ENCODE results near the gene PLXNB1.
"Not testable (repeated sequence)": the region's sequence is repeated elsewhere in the genome, so short reads cannot be mapped to it uniquely, and the experiment has no call there.

The PLXNB1 gene

DNA sequence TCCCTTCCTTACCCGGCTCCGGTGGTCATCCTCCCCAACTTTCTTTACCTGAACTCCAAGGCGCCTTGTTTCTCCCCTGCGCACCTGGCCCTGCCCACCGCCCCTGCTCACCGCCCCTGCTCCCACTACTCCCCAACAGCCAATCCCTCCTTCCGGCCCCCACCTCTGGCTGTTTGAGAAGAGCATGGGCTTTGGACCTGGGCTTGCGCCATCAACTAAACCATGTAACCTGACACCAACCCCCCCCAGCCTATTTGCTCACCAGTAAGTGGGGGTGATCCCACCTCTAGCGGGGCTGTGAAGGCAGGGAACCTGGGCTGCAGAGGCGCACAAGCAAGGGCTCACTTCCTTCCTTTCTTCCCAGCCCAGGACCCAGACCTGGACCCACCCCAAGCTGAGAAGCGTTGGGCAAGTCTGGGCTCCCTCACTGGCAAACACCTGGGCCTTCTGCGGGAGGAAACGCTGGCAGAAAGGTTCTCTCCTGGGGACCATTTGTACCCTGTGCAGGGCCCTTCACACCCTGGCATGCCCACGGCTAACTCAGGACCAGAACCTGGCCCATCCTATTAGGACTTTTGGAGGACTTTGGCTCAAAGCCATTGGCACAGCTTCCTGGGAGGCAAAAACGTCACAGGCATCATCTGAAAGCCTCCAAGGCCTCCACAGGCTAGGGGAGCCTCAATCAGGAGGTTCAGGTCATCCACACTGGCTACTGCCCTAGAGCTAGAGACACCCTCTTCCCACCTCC is at the start of gene PLXNB1:
TSS of gene PLXNB1 (minus strand) at position 127 of the 748 bp plus-strand sequence. CDS start 5,475 bp downstream, outside the sequence.
- no peak within 1 kb of the TSS for H3K27ac ChIP-seq
- no peak for TF ChIP-seq EZH2 (IDR thresholded peaks at IDR 0.05)
- 0 out of 2 replicates have a peak, but pooled peaks have one; percentile 29 for TF ChIP-seq POLR2AphosphoS5 (IDR thresholded peaks at IDR 0.05; ENCODE audit: borderline replicate concordance, low read depth, low read length)
- no peak for TF ChIP-seq FOXP2 (optimal IDR thresholded peaks at IDR 0.05; ENCODE audit: control extremely low read depth, extremely low read length, insufficient read depth)
- no peaks in the 10 kb centered on the region for H3K9me3 ChIP-seq (ENCODE audit: low read depth, low read length)
- no peaks in the 10 kb centered on the region; the same call in 1 of the 2 replicates for H3K36me3 ChIP-seq (ENCODE audit: insufficient read depth, low read length)
- no peak for DNase-seq (ENCODE audit: low read depth, low spot score)
- peak within 1 kb of the TSS; percentile 74 for H3K4me3 ChIP-seq
- peak within 1 kb of the TSS; percentile 69 for H3K9ac ChIP-seq (ENCODE audit: insufficient read length)

DNA sequence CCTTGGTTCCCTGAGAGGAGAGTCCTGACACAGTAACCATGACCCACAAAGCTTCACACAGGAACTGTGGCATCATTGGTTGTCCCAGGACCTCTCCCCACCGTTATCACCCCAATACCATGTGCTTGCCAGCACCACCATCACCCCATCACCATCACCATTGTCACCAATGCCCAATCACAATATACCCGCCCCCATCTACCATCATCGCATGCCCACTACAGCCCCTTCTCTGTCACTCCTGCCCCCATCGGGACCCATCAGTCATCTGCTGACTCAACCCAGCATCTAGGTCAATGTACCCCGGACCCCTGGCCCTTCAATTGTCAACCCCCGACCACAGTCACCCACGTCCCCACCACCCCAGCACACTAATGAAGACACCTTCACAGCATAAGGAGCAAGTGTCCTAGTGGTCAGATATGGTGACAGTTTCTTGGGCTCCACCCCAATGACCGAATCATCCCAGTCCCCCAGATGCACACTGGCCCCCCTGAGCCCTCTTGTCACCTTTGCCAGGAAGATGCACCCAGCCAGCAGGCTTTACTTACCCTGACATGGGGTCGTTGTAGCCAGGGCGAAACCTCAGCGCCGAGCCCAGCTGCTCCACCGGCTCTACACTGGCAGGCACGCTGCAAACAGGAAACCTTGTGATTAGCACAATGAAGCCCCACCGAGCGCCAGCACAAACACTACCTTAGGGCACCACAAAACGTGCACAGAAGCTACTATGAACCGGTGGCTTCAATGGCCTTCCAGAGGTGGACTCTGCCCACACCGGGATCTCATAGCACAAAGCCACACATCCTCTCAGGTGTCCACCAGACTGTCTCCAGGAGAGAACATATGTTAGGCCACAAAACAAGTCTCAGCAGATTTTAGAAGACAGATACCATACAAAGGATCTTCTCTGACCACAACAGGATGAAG is 49.0 kb upstream of the PLXNB1 start:
- H3K27ac ChIP-seq = no peak overlapping the region
- no peak for DNase-seq (ENCODE audit: low read depth, low spot score)
- TF ChIP-seq EZH2 (IDR thresholded peaks at IDR 0.05) = no peak
- no peak for TF ChIP-seq FOXP2 (optimal IDR thresholded peaks at IDR 0.05; ENCODE audit: control extremely low read depth, extremely low read length, insufficient read depth)
- TF ChIP-seq POLR2AphosphoS5 (IDR thresholded peaks at IDR 0.05; ENCODE audit: borderline replicate concordance, low read depth, low read length) = no peak
- no peak overlapping the region for H3K4me3 ChIP-seq
- no peak overlapping the region for H3K9ac ChIP-seq (ENCODE audit: insufficient read length)
- H3K9me3 ChIP-seq (ENCODE audit: low read depth, low read length) = no peaks in the 10 kb centered on the region
- H3K36me3 ChIP-seq (ENCODE audit: insufficient read depth, low read length) = no peaks in the 10 kb centered on the region

- DNase-seq (ENCODE audit: low read depth, low spot score) = no peak
These were observed 48.2 kb upstream of the PLXNB1 start for GRCh38 chr3:48477959-48478520.

GRCh38 chr3:48476426-48477053 is 46.7 kb upstream of the PLXNB1 start:
- DNase-seq (ENCODE audit: low read depth, low spot score) = no peak
- Histone ChIP-seq H3K36me3 (ENCODE audit: insufficient read depth, low read length) (no peaks in the 10 kb centered on the region), H3K9ac (ENCODE audit: insufficient read length) (no peak overlapping the region), H3K9me3 (ENCODE audit: low read depth, low read length) (no peaks in the 10 kb centered on the region), H3K27ac (no peak overlapping the region), H3K4me3 (no peak overlapping the region)
- no peak for TF ChIP-seq POLR2AphosphoS5 (IDR thresholded peaks at IDR 0.05; ENCODE audit: borderline replicate concordance, low read depth, low read length)
- TF ChIP-seq FOXP2 (optimal IDR thresholded peaks at IDR 0.05; ENCODE audit: control extremely low read depth, extremely low read length, insufficient read depth) = no peak
- TF ChIP-seq EZH2 (IDR thresholded peaks at IDR 0.05) = no peak

More at GRCh38 chr3:48477959-48478520, 48.2 kb upstream of the PLXNB1 start:
- Histone ChIP-seq H3K4me3 (no peak overlapping the region), H3K9ac (ENCODE audit: insufficient read length) (no peak overlapping the region), H3K27ac (no peak overlapping the region), H3K36me3 (ENCODE audit: insufficient read depth, low read length) (no peaks in the 10 kb centered on the region), H3K9me3 (ENCODE audit: low read depth, low read length) (no peaks in the 10 kb centered on the region)
- TF ChIP-seq FOXP2 (optimal IDR thresholded peaks at IDR 0.05; ENCODE audit: control extremely low read depth, extremely low read length, insufficient read depth) (no peak), POLR2AphosphoS5 (IDR thresholded peaks at IDR 0.05; ENCODE audit: borderline replicate concordance, low read depth, low read length) (no peak), EZH2 (IDR thresholded peaks at IDR 0.05) (no peak)

DNA sequence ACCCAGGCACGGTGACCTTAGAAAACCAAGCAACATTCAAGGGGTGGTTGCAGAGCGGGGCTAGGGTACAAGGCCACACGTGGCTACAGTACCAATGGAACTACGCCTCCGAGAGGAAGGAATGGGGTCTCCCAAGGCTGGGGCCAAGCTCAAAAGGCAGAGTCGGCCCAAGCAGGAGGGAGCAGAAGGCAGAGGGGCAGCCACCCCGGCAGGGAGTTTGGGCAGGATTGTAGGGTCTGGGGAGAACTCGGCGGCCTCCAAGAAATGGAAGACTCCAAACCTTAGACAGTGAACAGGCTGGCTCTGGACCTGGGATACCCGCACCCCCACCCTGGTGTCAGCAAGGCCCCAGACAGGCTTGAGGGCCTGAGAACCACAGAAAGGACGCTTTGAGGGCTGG is 45.3 kb upstream of the PLXNB1 start:
- TF ChIP-seq EZH2 (IDR thresholded peaks at IDR 0.05) = no peak
- TF ChIP-seq POLR2AphosphoS5 (IDR thresholded peaks at IDR 0.05; ENCODE audit: borderline replicate concordance, low read depth, low read length) = no peak
- TF ChIP-seq FOXP2 (optimal IDR thresholded peaks at IDR 0.05; ENCODE audit: control extremely low read depth, extremely low read length, insufficient read depth) = no peak
- H3K36me3 ChIP-seq (ENCODE audit: insufficient read depth, low read length) = no peaks in the 10 kb centered on the region
- DNase-seq (ENCODE audit: low read depth, low spot score) = no peak
- no peaks in the 10 kb centered on the region for H3K9me3 ChIP-seq (ENCODE audit: low read depth, low read length)
- no peak overlapping the region for H3K27ac ChIP-seq
- no peak overlapping the region for H3K9ac ChIP-seq (ENCODE audit: insufficient read length)
- H3K4me3 ChIP-seq = no peak overlapping the region

DNA sequence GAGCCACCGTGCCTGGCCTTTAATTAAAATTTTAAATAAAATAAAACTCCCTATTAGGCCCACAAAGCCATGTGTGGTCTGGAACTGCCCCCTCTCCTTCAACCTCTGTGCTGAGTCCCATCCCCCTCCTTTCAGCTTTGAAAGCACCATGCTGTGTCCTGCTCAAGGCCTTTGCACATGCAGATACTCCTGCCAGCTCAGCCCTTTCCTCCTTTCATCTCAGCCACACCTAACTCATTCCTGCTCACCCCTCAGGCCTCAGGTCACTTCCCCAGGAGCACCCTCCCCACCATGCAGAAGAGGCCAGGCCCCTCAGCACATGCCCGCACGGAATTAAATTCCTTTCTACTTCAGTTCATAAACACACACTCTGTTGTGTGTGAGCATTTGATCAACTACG is 44.7 kb upstream of the PLXNB1 start:
- no peak for TF ChIP-seq FOXP2 (optimal IDR thresholded peaks at IDR 0.05; ENCODE audit: control extremely low read depth, extremely low read length, insufficient read depth)
- no peak for TF ChIP-seq EZH2 (IDR thresholded peaks at IDR 0.05)
- no peak for TF ChIP-seq POLR2AphosphoS5 (IDR thresholded peaks at IDR 0.05; ENCODE audit: borderline replicate concordance, low read depth, low read length)
- Histone ChIP-seq H3K27ac (no peak overlapping the region), H3K9ac (ENCODE audit: insufficient read length) (no peak overlapping the region), H3K36me3 (ENCODE audit: insufficient read depth, low read length) (no peaks in the 10 kb centered on the region), H3K9me3 (ENCODE audit: low read depth, low read length) (no peaks in the 10 kb centered on the region), H3K4me3 (no peak overlapping the region)
- no peak for DNase-seq (ENCODE audit: low read depth, low spot score)

DNA sequence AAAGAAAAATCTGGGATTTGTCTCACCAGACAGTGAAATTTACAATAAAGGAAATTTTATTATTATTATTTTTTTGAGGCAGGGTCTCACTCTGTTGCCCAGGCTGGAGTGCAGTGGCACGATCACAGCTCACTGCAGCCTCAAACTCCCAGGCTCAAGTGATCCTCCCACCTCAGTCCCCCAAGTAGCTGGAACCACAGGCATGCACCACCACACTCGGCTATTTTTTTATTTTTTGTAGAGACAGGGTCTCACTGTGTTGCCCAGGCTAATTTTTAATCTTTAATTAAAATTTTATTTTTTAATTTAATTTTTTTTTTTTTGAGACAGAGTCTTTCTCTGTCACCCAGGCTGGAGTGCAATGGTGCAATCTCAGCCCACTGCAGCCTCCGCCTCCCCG is 44.1 kb upstream of the PLXNB1 start:
- not testable (repeated sequence) for H3K27ac ChIP-seq; H3K9me3 ChIP-seq (ENCODE audit: low read depth, low read length); DNase-seq (ENCODE audit: low read depth, low spot score); H3K36me3 ChIP-seq (ENCODE audit: insufficient read depth, low read length); H3K9ac ChIP-seq (ENCODE audit: insufficient read length); H3K4me3 ChIP-seq

- Histone ChIP-seq H3K36me3 (ENCODE audit: insufficient read depth, low read length) (no peaks in the 10 kb centered on the region), H3K9me3 (ENCODE audit: low read depth, low read length) (no peaks in the 10 kb centered on the region), H3K27ac (peak overlapping the region; percentile 10; the same call in 1 of the 2 replicates), H3K9ac (ENCODE audit: insufficient read length) (no peak overlapping the region), H3K4me3 (no peak overlapping the region)
- no peak for TF ChIP-seq FOXP2 (optimal IDR thresholded peaks at IDR 0.05; ENCODE audit: control extremely low read depth, extremely low read length, insufficient read depth)
- TF ChIP-seq EZH2 (IDR thresholded peaks at IDR 0.05) = no peak
- TF ChIP-seq POLR2AphosphoS5 (IDR thresholded peaks at IDR 0.05; ENCODE audit: borderline replicate concordance, low read depth, low read length) = no peak
- DNase-seq (ENCODE audit: low read depth, low spot score) = no peak
These were observed 43.7 kb upstream of the PLXNB1 start for GRCh38 chr3:48473617-48473952.
